Glutamatergic neuron (in vitro differentiated cells): Measurements from ENCODE around the gene COMMD1. TPM values are rescaled to one million over a fixed set of nuclear protein-coding genes. Genes with fewer than 3 reads are reported as not detected.

Experiments used
- DNase-seq: peaks from one replicate; pipeline ENCODE4 v3.0.0; 2022
- H3K27ac Mint-ChIP-seq: one replicate; pipeline ENCODE4 v1.8.0; 2020; ENCODE audit warnings: mild to moderate bottlenecking, mixed read lengths, inconsistent platforms; ENCODE audit not compliant: unreplicated experiment
- H3K27me3 Mint-ChIP-seq: one replicate; pipeline ENCODE4 v1.8.0; 2020; ENCODE audit warnings: mild to moderate bottlenecking, moderate library complexity, mixed read lengths, inconsistent platforms; ENCODE audit not compliant: unreplicated experiment
- H3K36me3 Mint-ChIP-seq: one replicate; pipeline ENCODE4 v1.8.0; 2020; ENCODE audit warnings: mild to moderate bottlenecking, mixed read lengths, inconsistent platforms; ENCODE audit not compliant: unreplicated experiment
- H3K4me1 Mint-ChIP-seq: one replicate; pipeline ENCODE4 v1.8.0; 2020; ENCODE audit warnings: mild to moderate bottlenecking, low read depth, mixed read lengths, inconsistent platforms; ENCODE audit not compliant: unreplicated experiment
- H3K4me3 Mint-ChIP-seq: one replicate; pipeline ENCODE4 v1.8.0; 2020; ENCODE audit warnings: mild to moderate bottlenecking, mixed read lengths, inconsistent platforms; ENCODE audit not compliant: unreplicated experiment
- H3K9me3 Mint-ChIP-seq: one replicate; pipeline ENCODE4 v1.8.0; 2020; ENCODE audit warnings: mild to moderate bottlenecking, moderate library complexity, mixed read lengths, inconsistent platforms; ENCODE audit not compliant: unreplicated experiment
- CTCF ChIP-seq: fragments of 200-600 bp; sonication (generic); IDR thresholded peaks from one replicate; pipeline ENCODE4 v1.5.0; 2021; ENCODE audit not compliant: partially characterized antibody, unreplicated experiment
- total RNA-seq: library from RNA; stranded (reverse); fragmentation: NEBNext Ultra II Directional; extraction: Animal tissue kit (Norgen Biotek cat#: 25700); gene quantifications from one replicate; pipeline ENCODE4 v1.2.1, GENCODE V29; 2021; ENCODE audit not compliant: unreplicated experiment

COMMD1 gene
- total RNA-seq, 1 donor from 2014 or later: 48.2 TPM

GRCh38 chr2:62140426-62141141 lies 235.1 kb downstream of the COMMD1 start:
- Mint-ChIP-seq H3K36me3 (no peaks in the 10 kb centered on the region), H3K4me3 (no peak overlapping the region), H3K27me3 (no peaks in the 10 kb centered on the region), H3K27ac (no peak overlapping the region), H3K9me3 (no peaks in the 10 kb centered on the region), H3K4me1 (peaks cover 3% of the 10 kb centered on the region)
- no peak for TF ChIP-seq CTCF
- no peak for DNase-seq

- H3K27me3 Mint-ChIP-seq: no peaks in the 10 kb centered on the region
- no peak overlapping the region for H3K4me3 Mint-ChIP-seq
- H3K9me3 Mint-ChIP-seq: no peaks in the 10 kb centered on the region
- H3K4me1 Mint-ChIP-seq: peaks cover 3% of the 10 kb centered on the region
- no peak for DNase-seq
- H3K36me3 Mint-ChIP-seq: no peaks in the 10 kb centered on the region
- no peak overlapping the region for H3K27ac Mint-ChIP-seq
- TF ChIP-seq CTCF: no peak
Observed at GRCh38 chr2:62141142-62141740, 235.8 kb downstream of the COMMD1 start.

GRCh38 chr2:62142054-62142453 lies 236.6 kb downstream of the COMMD1 start:
- Mint-ChIP-seq H3K4me1 (peaks cover 3% of the 10 kb centered on the region), H3K27ac (peak overlapping the region; percentile 73), H3K36me3 (no peaks in the 10 kb centered on the region), H3K27me3 (no peaks in the 10 kb centered on the region), H3K4me3 (peak overlapping the region; percentile 30), H3K9me3 (no peaks in the 10 kb centered on the region)
- TF ChIP-seq CTCF: no peak
- DNase-seq: no peak

GRCh38 chr2:62143696-62144095 lies 238.2 kb downstream of the COMMD1 start:
- H3K4me3 Mint-ChIP-seq: no peak overlapping the region
- DNase-seq: no peak
- H3K36me3 Mint-ChIP-seq: no peaks in the 10 kb centered on the region
- no peaks in the 10 kb centered on the region for H3K27me3 Mint-ChIP-seq
- H3K4me1 Mint-ChIP-seq: peaks cover 3% of the 10 kb centered on the region
- H3K27ac Mint-ChIP-seq: no peak overlapping the region
- no peaks in the 10 kb centered on the region for H3K9me3 Mint-ChIP-seq
- no peak for TF ChIP-seq CTCF
